Endodermal cell (in vitro differentiated cells): Measurements from ENCODE around the gene C17orf114.

Experiments
- DNase-seq: peaks from one replicate; pipeline ENCODE4 v3.0.0-alpha.2; 2017
- H3K27ac ChIP-seq: 2 replicates; pipeline ENCODE4 v1.5.1; 2013; ENCODE audit warnings: mild to moderate bottlenecking, low read depth, low read length, moderate library complexity
- H3K27me3 ChIP-seq: 2 replicates; pipeline ENCODE4 v1.6.1; 2013; ENCODE audit warnings: mild to moderate bottlenecking, low read length, moderate library complexity; ENCODE audit not compliant: insufficient read depth, control insufficient read depth, poor library complexity, severe bottlenecking
- H3K36me3 ChIP-seq: 2 replicates; pipeline ENCODE4 v1.7.0; 2013; ENCODE audit warnings: mild to moderate bottlenecking, low read length, moderate library complexity; ENCODE audit not compliant: control insufficient read depth, insufficient read depth
- H3K4me1 ChIP-seq: one replicate; pipeline ENCODE4 v1.7.0; 2013; ENCODE audit warnings: low read length; ENCODE audit not compliant: control insufficient read depth, insufficient read depth
- H3K4me3 ChIP-seq: 2 replicates; pipeline ENCODE4 v1.5.1; 2013; ENCODE audit warnings: mild to moderate bottlenecking, low read length, moderate library complexity
- H3K9ac ChIP-seq: 2 replicates; pipeline ENCODE4 v1.6.1; 2013; ENCODE audit warnings: mild to moderate bottlenecking, low read length, moderate library complexity; ENCODE audit not compliant: poor library complexity, severe bottlenecking; ENCODE audit errors: extremely low read depth
- H3K9me3 ChIP-seq: 2 replicates; pipeline ENCODE4 v1.6.1; 2013; ENCODE audit warnings: mild to moderate bottlenecking, low read length, moderate library complexity; ENCODE audit not compliant: control insufficient read depth
- H3K27ac Mint-ChIP-seq: 2 replicates; pipeline ENCODE4 v1.8.0; 2020; ENCODE audit warnings: mixed read lengths
- H3K27me3 Mint-ChIP-seq: 2 replicates; pipeline ENCODE4 v1.8.0; 2021; ENCODE audit warnings: mild to moderate bottlenecking, mixed read lengths; ENCODE audit not compliant: insufficient read depth
- H3K36me3 Mint-ChIP-seq: 2 replicates; pipeline ENCODE4 v1.8.0; 2020; ENCODE audit warnings: low read depth, mixed read lengths
- H3K4me1 Mint-ChIP-seq: 2 replicates; pipeline ENCODE4 v1.8.0; 2020; ENCODE audit warnings: mixed read lengths
- H3K4me3 Mint-ChIP-seq: 2 replicates; pipeline ENCODE4 v1.8.0; 2020; ENCODE audit warnings: mild to moderate bottlenecking, moderate library complexity, mixed read lengths
- H3K9me3 Mint-ChIP-seq: 2 replicates; pipeline ENCODE4 v1.8.0; 2020; ENCODE audit warnings: mild to moderate bottlenecking, mixed read lengths
- WGBS, 2 experiments: methylation state at CpG; one replicate each; pipeline versions ENCODE4 v1.1.5 to v1.1.7; 2013; ENCODE audit warnings: missing lambda C conversion rate in 2 of 2, mixed read lengths in 1 of 2; ENCODE audit not compliant: insufficient coverage in 1 of 2, insufficient read length in 1 of 2; 5-methylcytosine and 5-hydroxymethylcytosine counted together
- TF ChIP-seq, protein P1 (sequence below): fragments of 200-600 bp; sonication (generic); conservative IDR thresholded peaks from 2 replicates; pipeline ENCODE4 v1.5.0; 2021; ENCODE audit warnings: antibody characterized with exemption, mild to moderate bottlenecking

Gene C17orf114

DNA sequence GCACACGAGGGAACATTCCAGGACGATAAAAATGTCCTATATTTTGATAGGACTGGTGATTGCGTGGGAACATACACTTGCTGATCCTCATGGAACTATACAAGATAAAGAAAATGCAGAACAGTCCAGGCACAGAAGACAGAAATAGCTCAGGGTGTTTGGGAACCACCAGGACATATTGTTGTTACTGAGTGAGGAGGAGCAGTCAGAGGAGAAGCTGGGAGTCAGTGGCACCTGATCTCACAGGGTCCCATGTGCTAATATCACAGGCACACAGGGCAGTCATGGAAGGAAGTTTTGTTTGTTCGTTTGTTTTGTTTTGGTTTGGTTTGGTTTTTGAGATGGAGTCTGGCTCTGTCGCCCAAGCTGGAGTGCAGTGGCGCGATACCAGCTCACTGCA is 10.6 kb upstream of the C17orf114 start:
- Histone ChIP-seq H3K27ac (no peak overlapping the region), H3K9ac (no peak overlapping the region), H3K4me1 (no peaks in the 10 kb centered on the region), H3K36me3 (peaks cover 61% of the 10 kb centered on the region), H3K9me3 (no peaks in the 10 kb centered on the region), H3K27me3 (no peaks in the 10 kb centered on the region), H3K4me3 (no peak overlapping the region)
- H3K27me3 Mint-ChIP-seq = no peaks in the 10 kb centered on the region
- TF ChIP-seq, protein P1, sequence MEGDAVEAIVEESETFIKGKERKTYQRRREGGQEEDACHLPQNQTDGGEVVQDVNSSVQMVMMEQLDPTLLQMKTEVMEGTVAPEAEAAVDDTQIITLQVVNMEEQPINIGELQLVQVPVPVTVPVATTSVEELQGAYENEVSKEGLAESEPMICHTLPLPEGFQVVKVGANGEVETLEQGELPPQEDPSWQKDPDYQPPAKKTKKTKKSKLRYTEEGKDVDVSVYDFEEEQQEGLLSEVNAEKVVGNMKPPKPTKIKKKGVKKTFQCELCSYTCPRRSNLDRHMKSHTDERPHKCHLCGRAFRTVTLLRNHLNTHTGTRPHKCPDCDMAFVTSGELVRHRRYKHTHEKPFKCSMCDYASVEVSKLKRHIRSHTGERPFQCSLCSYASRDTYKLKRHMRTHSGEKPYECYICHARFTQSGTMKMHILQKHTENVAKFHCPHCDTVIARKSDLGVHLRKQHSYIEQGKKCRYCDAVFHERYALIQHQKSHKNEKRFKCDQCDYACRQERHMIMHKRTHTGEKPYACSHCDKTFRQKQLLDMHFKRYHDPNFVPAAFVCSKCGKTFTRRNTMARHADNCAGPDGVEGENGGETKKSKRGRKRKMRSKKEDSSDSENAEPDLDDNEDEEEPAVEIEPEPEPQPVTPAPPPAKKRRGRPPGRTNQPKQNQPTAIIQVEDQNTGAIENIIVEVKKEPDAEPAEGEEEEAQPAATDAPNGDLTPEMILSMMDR = no peak
- WGBS, 2 experiments = 92 to 94% methylated on average over 5 to 7 of the region's 7 CpGs
- peaks cover 2% of the 10 kb centered on the region for H3K9me3 Mint-ChIP-seq
- H3K27ac Mint-ChIP-seq = no peak overlapping the region
- DNase-seq = no peak
- peaks cover 60% of the 10 kb centered on the region for H3K36me3 Mint-ChIP-seq
- H3K4me1 Mint-ChIP-seq = peaks cover 3% of the 10 kb centered on the region
- H3K4me3 Mint-ChIP-seq = no peak overlapping the region

DNA sequence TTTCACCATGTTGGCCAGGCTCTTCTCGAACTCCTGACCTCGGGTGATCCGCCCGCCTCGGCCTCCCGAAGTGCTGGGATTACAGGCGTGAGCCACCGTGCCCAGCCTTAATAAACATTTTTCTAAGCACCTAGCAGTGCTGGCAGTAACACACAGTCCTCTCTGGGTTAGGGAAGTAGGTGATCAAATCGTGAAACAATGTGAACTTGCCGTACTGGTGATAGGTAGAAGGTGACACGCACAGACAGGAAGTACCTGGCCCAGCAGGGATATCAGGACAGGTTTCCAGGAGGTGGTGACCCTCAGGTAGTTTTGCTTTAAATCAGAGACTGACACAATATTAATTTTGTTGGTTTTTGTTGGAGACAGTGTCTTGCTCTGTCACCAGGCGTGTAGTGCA is 9.3 kb upstream of the C17orf114 start:
- H3K36me3 ChIP-seq = peaks cover 55% of the 10 kb centered on the region
- 97 to 99% methylated on average over 12 of the region's 12 CpGs for WGBS, 2 experiments
- H3K4me3 ChIP-seq = no peak overlapping the region
- Mint-ChIP-seq H3K9me3 (peaks cover 2% of the 10 kb centered on the region), H3K4me3 (no peak overlapping the region), H3K36me3 (peaks cover 52% of the 10 kb centered on the region), H3K27me3 (no peaks in the 10 kb centered on the region), H3K4me1 (peaks cover 5% of the 10 kb centered on the region), H3K27ac (no peak overlapping the region)
- no peaks in the 10 kb centered on the region for H3K9me3 ChIP-seq
- DNase-seq = no peak
- H3K9ac ChIP-seq = no peak overlapping the region
- H3K27me3 ChIP-seq = no peaks in the 10 kb centered on the region
- H3K27ac ChIP-seq = no peak overlapping the region
- H3K4me1 ChIP-seq = no peaks in the 10 kb centered on the region
- TF ChIP-seq, protein P1 = no peak

DNA sequence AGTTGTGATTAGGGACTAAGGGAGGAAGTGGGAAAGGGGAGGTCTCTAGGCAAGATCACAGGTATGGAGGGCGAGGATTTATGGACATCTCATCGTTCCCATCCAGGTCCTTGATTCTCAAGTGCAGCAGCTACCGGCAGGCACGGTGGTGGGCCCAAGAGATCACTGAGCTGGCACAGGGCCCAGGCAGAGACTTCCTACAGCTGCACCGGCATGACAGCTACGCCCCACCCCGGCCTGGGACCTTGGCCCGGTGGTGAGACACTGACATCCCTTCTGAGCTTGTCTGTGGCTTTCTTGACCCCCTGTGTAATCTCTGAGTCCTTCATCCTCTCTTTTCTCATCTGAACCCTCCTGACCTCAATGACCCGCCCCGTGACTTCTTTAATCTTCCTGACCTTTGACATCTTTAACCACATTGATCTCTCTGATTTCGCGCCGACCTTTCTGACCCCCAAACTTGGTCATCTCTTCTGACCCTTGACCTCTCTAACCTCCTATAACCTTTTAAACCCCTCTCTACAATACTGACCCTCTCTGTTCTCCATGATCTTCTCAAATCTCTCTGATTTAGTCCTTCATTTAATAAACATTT is 8.7 kb upstream of the C17orf114 start:
- Histone ChIP-seq H3K36me3 (peaks cover 52% of the 10 kb centered on the region), H3K4me3 (no peak overlapping the region), H3K9me3 (no peaks in the 10 kb centered on the region), H3K4me1 (no peaks in the 10 kb centered on the region), H3K9ac (no peak overlapping the region), H3K27me3 (no peaks in the 10 kb centered on the region), H3K27ac (no peak overlapping the region)
- Mint-ChIP-seq H3K4me3 (no peak overlapping the region), H3K36me3 (peaks cover 46% of the 10 kb centered on the region), H3K27ac (no peak overlapping the region), H3K4me1 (peaks cover 6% of the 10 kb centered on the region), H3K27me3 (no peaks in the 10 kb centered on the region), H3K9me3 (no peaks in the 10 kb centered on the region)
- TF ChIP-seq, protein P1 = no peak
- WGBS, 2 experiments = 94 to 97% methylated on average over 8 to 13 of the region's 13 CpGs
- no peak for DNase-seq
